COLO829 (cell line): ENCODE data around the gene MGST2.
"Not testable (repeated sequence)": the region's sequence is repeated elsewhere in the genome, so short reads cannot be mapped to it uniquely, and the experiment has no call there.

ENCODE experiments used
- DNase-seq: peaks from one replicate; pipeline ENCODE4 v3.0.0; 2012; ENCODE audit warnings: low spot score

MGST2 gene

DNA sequence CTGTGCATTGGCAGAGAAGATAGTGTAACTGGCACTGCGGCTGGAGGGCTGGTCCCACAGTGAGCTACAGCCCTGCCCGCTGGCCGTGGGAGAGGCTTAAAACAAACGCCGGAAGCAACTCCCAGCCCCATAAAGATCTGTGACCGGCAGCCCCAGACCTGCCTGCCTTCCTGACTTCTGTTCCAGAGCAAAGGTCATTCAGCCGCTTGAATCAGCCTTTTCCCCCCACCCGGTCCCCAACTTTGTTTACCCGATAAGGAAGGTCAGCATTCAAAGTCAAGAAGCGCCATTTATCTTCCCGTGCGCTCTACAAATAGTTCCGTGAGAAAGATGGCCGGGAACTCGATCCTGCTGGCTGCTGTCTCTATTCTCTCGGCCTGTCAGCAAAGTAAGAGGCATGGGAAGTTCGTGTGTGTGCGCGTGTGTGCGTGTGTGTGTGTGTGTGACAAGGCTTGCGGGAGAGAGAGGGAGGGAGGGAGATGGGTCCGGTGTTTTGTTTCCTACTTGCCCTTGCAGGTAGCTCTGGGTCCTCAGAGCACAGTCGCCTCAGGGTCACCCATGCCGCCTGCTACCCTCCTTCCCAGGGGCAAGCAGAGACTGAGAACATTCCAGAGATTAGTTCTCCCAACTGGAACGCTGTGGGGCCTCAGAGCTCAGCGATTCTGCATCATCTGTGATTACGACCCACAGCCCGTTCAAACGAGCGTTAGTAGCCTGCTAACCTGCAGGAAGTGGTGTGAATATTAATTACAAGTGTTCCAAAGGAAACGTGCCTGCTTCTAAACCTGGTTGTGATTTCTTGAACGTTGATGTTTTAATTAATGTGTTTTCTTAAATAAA lies at the start of gene MGST2:
TSS of gene MGST2 (plus strand) at position 130 of the 840 bp plus-strand sequence. CDS start at position 331, 201 bp downstream.
- DNase-seq = peak; percentile 82

DNA sequence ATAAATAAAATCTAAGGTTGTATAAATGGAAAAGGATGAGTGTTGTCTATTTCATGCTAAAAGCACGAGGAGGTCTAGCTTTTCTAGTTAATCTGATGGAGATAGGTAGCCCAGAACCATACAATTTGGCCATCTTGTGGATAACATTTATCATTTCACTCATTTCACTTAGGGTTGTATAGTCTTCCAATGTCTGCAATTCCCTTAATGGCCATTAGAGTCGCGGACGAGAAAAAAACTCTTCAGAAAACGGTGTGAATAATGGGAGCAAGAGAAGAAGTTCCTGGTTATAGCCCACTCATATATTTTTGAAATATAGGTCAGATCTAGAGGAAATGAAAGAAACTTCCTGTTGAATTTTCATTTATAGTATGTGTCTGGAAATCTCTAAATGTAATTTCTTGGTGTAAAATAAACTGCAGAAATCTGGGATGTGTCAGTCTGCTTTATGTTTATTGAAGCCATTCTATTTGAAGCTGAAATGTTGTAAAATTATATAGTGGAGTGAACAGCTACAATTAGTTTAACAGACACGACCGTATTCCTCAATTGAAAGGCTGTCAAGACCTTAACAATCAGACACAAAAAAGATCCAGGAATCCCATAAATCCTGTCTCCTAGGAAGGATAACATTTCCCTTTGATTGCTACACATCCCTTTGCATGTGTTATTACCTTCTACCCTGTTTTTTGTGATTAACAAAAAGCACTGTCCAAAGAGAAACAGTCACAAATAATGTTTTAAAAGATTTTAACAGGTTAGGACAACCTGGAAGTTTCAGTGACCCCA lies 47.7 kb upstream of the MGST2 start:
- no peak for DNase-seq

DNA sequence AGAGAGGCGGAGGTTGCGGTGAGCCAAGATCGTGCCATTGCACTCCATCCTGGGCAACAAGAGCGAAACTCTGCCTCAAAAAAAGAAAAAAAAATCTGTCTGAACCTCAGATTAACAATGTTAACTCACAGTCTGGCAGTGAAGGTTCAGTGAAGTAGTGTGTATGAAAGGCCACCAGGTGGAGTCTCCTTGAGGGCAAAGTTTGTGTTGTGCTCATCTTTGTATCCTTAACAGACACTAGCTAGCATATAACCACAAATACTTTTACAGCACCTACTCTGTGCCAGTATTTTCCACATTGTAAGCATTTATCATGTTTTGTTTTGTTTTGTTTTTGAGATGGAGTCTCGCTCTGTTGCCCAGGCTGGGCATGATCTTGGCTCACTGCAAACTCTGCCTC lies 46.0 kb upstream of the MGST2 start:
- DNase-seq = no peak

DNA sequence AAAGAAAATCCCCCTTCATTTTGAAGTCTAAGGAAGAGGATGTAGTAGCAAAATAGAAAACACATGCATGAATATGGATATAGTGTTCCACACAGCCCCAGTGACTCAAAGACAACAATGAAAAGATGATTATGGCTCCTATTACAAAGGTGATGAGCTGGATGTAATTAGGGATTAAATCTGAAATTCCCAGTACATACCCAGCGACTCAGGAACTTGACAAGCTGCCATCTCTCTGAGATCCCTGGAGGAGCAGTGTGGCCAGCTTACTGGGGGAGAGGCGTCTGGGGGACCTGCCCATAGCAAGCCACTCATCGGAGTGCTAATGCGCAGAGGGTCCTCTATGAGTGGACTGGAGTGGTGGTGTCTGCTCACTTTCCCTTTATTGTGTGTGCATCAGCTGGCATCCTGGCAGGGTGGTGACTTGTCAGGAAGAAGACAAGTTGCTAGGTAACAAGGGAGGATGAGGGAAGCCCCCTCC lies 42.7 kb upstream of the MGST2 start:
- no peak for DNase-seq

DNA sequence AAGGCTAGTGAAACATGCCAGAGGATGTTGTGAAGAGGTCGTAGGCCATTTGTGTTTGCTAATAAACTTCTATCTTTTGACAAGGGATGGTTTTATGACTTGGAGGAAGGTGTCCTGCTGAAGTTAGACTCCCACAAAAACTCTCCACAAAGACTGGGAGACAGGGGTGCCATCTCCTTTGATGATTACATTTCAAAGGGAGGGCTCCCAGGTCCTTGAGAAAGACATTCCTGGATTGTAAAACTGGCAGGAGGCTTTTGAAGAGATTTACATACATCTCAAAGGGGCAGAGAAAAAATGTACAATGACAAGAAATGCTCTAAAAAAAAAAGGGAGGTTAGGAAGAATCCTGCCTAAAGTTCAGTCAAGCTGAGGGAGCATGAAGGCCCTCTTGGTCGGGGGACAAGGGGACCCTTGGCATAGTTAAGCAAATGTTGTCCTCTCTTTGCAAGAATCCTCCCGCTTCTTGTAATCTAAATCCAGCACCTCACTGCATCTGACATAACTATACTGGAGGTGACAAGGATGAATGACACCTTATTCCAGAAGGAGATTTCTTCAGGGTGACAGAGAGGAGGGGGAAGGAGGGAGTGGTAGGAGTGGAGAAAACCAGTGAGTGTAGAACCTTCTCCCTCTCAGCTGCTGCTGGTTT lies 41.1 kb upstream of the MGST2 start:
- DNase-seq = no peak

DNA sequence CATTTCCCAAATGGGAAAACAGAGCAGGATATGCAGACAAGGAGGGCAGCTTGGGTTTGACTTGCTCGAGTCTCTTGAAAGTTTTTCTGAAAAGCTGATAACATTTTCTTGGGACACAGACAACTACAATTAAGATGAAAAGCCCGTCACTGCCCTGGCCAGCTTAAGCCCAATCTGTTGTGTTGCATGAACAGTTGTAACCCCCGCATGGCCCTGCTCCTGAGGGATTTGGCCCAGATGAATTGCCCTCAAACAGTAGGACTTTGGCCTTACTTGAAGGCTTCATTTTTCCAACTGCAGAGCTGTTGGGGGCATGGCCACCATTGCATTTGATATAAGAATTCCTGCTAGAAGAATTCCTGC lies 40.5 kb upstream of the MGST2 start:
- DNase-seq = no peak

DNA sequence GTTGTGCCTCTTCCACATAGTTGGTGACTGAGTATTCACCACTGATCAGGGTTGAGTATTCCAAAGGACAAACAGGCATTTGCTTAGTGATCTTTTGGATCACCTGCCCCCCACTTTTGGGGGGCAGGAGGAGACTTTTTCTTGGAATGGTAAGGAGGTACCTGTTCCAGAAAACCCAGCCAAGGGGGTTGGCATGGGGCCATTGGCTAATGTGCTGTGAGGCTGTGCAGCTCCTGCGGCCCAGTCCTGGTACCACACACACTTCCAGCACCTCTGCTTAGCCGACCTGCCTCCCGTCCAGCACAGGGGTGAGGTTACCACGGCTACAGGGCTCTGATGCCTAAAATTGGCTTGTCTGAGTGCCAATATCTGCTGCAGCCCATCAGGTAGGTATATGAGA lies 40.1 kb upstream of the MGST2 start:
- no peak for DNase-seq

DNA sequence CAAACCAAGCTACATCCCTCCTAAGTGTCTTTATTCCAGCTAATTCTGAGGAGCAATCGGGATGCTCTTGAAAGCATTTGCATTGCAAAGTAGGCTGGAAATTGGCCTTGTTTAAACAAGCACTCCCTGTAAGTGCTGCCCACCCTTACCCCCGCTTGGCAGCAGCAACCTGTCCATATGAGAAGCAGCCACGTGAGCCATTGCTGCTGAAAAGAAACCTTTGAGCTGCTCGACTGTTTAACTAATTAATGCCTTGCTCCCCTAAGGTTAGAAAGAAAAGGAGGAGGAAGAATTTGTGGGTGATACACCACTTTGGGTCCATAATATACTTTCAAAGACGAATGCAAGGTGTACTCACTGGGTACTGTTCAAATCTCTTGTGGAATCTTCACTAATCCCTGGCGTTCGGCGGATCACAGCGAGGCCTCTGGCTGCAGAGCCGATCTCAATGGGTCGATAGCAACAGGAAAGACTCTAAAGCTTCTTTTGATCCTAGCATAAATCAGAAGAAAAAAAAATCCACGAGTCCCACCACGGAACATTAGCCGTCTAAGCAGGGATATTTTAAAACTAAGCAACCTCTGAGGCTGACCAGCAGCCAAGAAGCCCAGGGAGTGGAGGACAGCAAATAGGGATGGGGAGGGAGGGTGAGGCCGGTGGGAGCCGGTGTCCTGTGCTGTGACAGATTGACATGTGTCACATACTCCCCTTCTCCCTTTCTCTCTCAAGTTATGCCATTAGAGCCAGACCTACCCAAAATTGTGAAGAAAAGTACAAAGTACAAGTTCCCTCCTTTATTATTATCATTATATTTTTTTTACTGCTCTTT lies 37.2 kb upstream of the MGST2 start:
- no peak for DNase-seq

DNA sequence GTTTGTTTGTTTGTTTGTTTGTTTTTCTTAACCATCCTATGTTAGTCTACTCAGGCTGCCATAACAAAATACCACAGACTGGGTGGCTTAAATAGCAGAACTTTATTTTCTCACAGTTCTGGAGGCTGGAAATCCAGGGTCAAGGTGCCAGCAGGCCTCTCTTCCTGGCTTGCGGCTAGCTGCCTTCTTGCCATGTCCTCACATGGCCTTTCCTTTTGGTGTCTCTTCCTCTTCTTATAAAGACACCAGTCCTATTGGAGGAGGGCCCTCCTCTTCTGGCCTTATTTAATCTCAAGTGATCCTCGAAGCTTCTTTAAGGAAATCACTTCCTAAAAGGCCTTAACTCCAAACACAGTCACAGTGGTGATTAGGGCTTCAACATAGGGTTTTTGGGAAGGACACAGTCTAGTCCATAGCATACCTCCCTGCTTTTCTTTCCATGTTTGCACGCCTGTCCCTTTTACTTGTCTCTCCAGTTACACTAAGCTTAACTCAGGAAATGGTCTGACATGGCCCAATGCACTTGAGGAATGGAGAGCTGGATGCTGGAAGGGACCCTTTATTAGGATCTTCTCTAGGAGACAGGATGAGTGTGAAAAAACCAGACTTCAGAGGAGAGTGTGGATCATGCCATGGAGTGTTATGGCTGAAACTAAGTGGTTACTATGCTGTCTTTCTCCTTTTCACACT lies 36.0 kb upstream of the MGST2 start:
- no peak for DNase-seq

DNA sequence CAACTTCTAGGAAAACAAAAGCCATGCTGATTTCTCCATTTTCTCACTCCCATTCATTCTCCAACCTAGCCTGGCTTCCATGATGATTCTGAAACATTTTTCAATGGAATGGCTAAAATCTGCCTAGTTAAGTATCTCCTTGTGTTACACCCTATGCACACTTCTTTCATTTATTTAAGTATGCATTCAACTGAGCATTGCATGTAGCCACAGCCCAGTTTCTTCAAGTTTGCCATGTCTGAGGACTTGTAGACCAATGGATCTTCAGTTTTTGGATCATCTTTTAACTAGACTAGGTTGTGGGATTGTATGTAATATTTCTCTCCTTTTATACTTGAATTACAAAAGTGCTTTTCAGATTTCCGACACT lies 35.5 kb upstream of the MGST2 start:
- no peak for DNase-seq

DNA sequence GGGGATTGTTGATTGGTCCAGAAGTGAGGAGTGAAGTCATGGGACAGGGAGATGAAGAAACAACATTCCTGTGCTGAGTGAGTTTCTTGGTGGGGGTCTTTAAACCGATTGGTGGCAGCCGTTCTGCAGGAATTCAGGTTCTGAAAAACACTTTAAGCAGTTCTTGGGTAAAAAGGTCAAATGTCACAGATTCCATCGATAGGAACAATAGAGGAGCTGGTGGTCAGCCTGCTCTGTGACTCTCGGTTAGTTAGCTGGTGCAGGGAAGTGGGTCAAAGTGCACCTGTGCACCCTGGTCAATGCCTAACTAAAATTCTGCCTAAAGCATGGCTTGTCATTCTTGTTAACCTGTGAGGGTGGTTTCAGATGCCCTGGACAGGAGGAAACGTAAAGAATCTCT lies 34.6 kb upstream of the MGST2 start:
- DNase-seq = no peak

DNA sequence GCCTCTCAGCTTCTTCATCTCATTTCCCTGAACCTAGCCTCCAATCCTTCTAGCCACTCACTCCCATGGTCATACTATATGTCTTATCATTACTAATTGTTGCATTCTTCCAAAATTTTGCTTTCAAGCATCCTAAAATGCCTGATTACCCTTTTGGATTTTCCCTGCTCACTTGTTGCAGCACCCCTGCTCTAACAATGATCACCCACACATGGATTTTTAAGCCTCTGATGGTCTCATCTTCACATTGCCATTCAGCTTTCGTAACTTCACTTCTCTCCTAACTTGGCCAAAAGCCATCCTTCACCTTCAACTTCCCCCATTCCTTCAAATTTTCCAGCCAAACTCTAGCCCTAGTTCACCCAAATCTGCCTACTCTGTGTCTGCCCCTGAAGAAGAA lies 33.8 kb upstream of the MGST2 start:
- DNase-seq = no peak

DNA sequence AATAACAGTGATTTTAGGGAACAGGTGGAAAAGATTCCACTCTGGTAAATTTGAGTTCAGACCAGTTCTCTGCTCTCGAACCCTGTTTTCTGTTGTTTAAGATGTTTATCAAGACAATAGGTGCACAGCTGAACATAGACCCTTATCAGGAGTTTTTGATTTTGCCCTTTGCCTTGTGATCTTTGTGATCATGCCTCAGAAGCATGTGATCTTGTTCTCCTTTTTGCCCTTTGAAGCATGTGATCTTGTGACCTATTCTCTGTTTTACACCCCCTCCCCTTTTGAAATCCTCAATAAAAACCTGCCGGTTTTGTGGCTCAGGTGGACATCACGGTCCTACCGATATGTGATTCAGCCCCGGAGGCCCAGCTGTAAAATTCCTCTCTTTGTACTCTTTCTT lies 32.9 kb upstream of the MGST2 start:
- DNase-seq = not testable (repeated sequence)

DNA sequence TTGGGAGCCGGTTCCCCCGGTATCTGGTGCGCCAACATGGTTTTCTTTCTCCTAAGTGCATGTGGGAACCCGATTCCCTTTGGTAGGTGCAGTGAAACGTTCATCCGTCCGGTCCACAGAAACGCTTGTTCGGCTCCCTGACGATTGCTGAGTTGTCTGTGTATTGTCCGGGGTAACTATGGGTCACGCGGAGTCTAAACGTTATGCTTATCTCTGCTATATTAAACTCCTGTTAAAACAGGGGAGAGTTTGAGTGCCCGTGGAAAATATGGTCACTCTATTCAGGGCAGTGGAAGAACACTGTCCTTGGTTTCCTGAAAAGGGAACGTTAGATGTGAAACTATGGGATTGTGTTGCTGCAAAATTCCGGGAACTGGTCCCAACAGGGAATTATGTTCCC lies 32.4 kb upstream of the MGST2 start:
- DNase-seq = no peak

DNA sequence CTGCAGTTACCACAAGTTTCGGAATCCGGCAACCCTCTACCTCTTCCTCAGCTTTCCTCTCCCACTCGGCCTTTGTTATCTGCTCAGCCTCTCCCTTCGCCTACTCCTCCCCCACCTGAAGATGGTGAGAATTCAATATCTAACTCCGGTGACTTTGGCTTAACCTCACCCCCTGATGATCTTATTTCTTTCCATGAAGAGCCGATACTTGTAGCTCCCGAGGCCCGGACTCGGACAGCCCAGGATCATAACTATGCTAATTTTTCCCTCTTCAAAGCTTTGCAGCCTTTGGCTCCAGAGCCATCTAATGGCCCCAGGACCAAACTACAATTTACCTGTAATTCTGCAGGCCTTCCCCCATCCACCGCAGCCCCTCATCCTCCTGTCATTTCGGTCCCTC lies 32.0 kb upstream of the MGST2 start:
- no peak for DNase-seq

DNA sequence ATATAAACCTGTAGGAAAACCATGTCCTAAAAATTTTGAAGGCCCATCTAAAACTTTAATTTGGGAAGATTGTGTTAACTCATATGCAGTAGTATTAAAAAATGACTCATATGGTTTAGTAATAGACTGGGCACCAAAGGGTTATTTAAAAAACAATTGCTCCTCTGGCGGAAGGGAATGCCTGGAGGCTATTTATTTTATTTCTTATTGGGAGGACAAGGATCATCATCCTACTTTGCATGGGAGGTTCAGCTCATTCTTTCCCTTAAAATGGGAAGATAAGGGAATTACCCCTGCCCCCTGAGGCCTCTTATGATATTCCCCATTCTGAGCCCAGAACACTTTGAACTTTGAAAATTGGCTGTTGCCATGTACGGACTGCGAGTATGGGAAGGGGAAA lies 29.7 kb upstream of the MGST2 start:
- no peak for DNase-seq

DNA sequence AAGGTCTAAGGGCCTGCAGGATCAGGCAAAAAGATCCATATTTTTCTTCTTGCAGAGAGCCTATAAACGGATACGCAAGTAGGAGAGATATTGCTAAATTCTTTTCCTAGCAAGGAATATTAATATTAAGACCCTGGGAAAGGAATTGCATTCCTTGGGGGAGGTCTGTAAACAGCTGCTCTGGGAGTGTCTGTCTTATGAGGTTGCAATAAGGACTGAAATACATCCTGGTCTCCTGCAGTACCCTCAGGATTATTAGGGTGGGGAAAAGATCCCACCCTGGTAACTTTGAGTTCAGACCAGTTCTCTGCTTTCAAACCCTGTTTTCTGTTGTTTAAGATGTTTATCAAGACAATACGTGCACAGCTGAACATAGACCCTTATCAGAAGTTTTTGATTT lies 27.3 kb upstream of the MGST2 start:
- DNase-seq = not testable (repeated sequence)

DNA sequence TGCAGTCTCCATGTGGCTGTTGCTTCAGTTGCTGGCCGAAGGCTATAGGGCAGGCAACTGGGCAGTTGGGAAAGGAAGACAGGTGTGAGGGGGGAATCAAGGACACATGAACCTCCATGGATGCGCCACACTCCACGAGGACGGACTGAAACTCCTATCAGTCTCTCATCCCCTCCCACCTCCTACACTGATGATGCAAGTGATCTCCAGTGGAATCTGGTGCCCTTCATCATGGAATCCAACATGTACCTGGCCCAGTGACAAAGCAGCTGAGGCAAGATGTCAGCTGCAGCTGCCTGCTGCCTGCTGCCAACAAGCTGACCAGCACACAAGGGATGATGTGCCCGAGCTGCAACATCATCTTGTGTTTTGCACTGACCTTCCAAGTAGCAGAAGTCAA lies 26.0 kb upstream of the MGST2 start:
- DNase-seq = no peak

DNA sequence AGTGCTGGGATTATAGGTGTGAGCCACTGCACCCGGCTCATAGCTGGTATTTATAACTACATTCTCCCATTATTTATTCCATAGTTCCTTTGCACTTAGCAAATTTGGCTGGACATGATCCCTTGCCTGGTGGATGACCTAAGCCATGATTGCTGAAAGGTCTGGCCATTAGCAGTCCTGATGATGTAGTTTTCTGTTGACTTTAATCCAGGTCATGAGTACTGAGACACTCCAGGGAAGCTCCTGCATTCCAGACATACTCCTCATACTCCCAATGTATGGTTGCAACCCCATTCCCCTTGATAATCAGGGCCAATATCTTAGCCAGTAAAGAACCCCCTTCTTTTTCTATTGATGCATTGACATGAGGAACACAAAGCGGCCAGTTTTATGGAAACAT lies 24.4 kb upstream of the MGST2 start:
- DNase-seq = no peak

DNA sequence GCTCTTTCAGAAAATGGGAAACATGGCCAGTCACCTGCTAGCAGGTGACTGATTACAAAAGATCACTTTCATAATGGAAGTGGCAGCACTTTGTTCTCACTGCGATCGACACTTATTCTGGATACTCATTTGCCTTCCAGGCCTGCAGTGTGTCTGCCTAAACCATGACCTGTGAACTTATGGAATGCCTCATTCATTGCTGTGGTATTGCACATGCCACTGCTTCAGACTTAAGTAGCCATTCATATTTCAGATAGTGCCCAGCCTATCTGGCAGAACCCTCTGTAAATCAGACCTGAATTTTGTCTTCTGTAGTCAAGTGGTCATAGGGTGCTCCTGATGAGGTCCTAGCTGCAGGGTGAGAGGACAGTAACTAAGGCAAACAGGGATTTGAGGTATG lies 23.3 kb upstream of the MGST2 start:
- DNase-seq = no peak
